C1 segment of cervical spinal cord (tissue), 14 donors: ENCODE measurements around the gene REELD1.

Source experiments
- DNase-seq, 14 donors: peaks; one replicate each; lab custom pipeline; 2025; lab: John Stamatoyannopoulos, UW

The REELD1 gene

GRCh38 chr4:146265950-146266490, 51.7 kb downstream of the REELD1 start:
- no peak for DNase-seq

- DNase-seq, result no peak
Measured at GRCh38 chr4:146267826-146268225, 53.5 kb downstream of the REELD1 start.

- DNase-seq, result no peak
Measured at GRCh38 chr4:146269228-146269653, 54.9 kb downstream of the REELD1 start.

GRCh38 chr4:146271466-146271865, 57.1 kb downstream of the REELD1 start:
- no peak for DNase-seq

- DNase-seq, result no peak
Measured at GRCh38 chr4:146273204-146273901, 59.0 kb downstream of the REELD1 start.

GRCh38 chr4:146274774-146275173, 60.4 kb downstream of the REELD1 start:
- DNase-seq, result no peak

GRCh38 chr4:146275370-146275769, 61.0 kb downstream of the REELD1 start:
- DNase-seq, result no peak

- DNase-seq, result no peak
Measured at GRCh38 chr4:146278986-146279385, 64.6 kb downstream of the REELD1 start.
